IMR-90 (cell line): Measurements from ENCODE around the gene PCNX2. TPM values are rescaled to one million over a fixed set of nuclear protein-coding genes. Genes with fewer than 3 reads are reported as not detected.

ENCODE experiments used
- ATAC-seq: fragments of 200-7000 bp; cut with Tn5 transposase; 2 replicates; pipeline ENCODE4 v1.9.1; 2020; ENCODE audit warnings: low read depth, mild to moderate bottlenecking, moderate library complexity
- BruUV-seq: library from RNA; stranded (reverse); fragments of 400-500 nt; replicated peaks from 2 replicates; lab custom pipeline; 2021; lab: Mats Ljungman, UMichigan
- CTCF ChIA-PET: fragments of 300-600 bp; formaldehyde crosslinking; extraction: SDS; loops from one replicate; lab custom pipeline; 2021; ENCODE audit warnings: antibody characterized with exemption; lab: Yijun Ruan, JAX
- POLR2A ChIA-PET: fragments of 300-600 bp; sonication (Branson Sonifier 250); formaldehyde crosslinking; loops from one replicate; lab custom pipeline; 2022; ENCODE audit warnings: antibody characterized with exemption; ENCODE audit not compliant: unreplicated experiment; lab: Charles Lee
- DNase-seq: peaks from one replicate; pipeline ENCODE4 v3.0.0; 2013
- H2AFZ ChIP-seq: replicated peaks from 2 replicates; pipeline ENCODE3; 2013; ENCODE audit warnings: low read length, mild to moderate bottlenecking; ENCODE audit not compliant: poor library complexity
- H2AK5ac ChIP-seq: 2 replicates; pipeline ENCODE4 v1.6.1; 2013; ENCODE audit warnings: low read depth, low read length, inconsistent platforms
- H2AK9ac ChIP-seq: replicated peaks from 2 replicates; pipeline ENCODE3; 2013; ENCODE audit warnings: mild to moderate bottlenecking, low read depth, low read length, moderate library complexity; ENCODE audit not compliant: poor library complexity
- H2BK120ac ChIP-seq: 2 replicates; pipeline ENCODE4 v1.6.1; 2013; ENCODE audit warnings: low read depth, low read length, inconsistent platforms
- H2BK15ac ChIP-seq: 3 replicates; pipeline ENCODE4 v1.6.1; 2013; ENCODE audit warnings: low read depth, low read length, inconsistent platforms
- H2BK20ac ChIP-seq: 2 replicates; pipeline ENCODE4 v1.6.1; 2013; ENCODE audit warnings: low read depth, mild to moderate bottlenecking, inconsistent platforms, low read length, moderate library complexity
- H2BK5ac ChIP-seq: 2 replicates; pipeline ENCODE4 v1.6.1; 2013; ENCODE audit warnings: mild to moderate bottlenecking, low read depth, low read length, inconsistent platforms; ENCODE audit not compliant: poor library complexity, severe bottlenecking
- H3K14ac ChIP-seq: replicated peaks from 2 replicates; pipeline ENCODE4 v1.6.1; 2013; ENCODE audit warnings: low read depth, low read length, inconsistent platforms
- H3K18ac ChIP-seq: 2 replicates; pipeline ENCODE4 v1.6.1; 2013; ENCODE audit warnings: low read depth, low read length, control low read depth
- H3K23ac ChIP-seq: 2 replicates; pipeline ENCODE4 v1.6.1; 2013; ENCODE audit warnings: low read depth, low read length, inconsistent platforms
- H3K27ac ChIP-seq: 2 replicates; pipeline ENCODE4 v1.5.1; 2013; ENCODE audit warnings: mild to moderate bottlenecking, control low read depth, low read length; ENCODE audit not compliant: insufficient read depth
- H3K27me3 ChIP-seq: 2 replicates; pipeline ENCODE4 v1.6.1; 2013; ENCODE audit warnings: low read length; ENCODE audit not compliant: control insufficient read depth, insufficient read depth
- H3K36me3 ChIP-seq: 2 replicates; pipeline ENCODE4 v1.6.1; 2013; ENCODE audit warnings: low read length, mixed read lengths; ENCODE audit not compliant: control insufficient read depth, insufficient read depth
- H3K4ac ChIP-seq: 2 replicates; pipeline ENCODE4 v1.6.1; 2013; ENCODE audit warnings: low read depth, low read length, inconsistent platforms
- H3K4me1 ChIP-seq: 2 replicates; pipeline ENCODE4 v1.6.1; 2013; ENCODE audit warnings: low read length, mixed read lengths; ENCODE audit not compliant: control insufficient read depth, insufficient read depth
- H3K4me2 ChIP-seq: 2 replicates; pipeline ENCODE4 v1.6.1; 2013; ENCODE audit warnings: low read depth, mild to moderate bottlenecking, control low read depth, low read length, moderate library complexity
- H3K4me3 ChIP-seq: 2 replicates; pipeline ENCODE4 v1.5.1; 2013; ENCODE audit warnings: low read depth, mild to moderate bottlenecking, control low read depth, low read length, moderate library complexity; ENCODE audit not compliant: insufficient read depth
- H3K56ac ChIP-seq: 2 replicates; pipeline ENCODE4 v1.6.1; 2013; ENCODE audit warnings: low read length, inconsistent platforms; ENCODE audit not compliant: insufficient read depth; ENCODE audit errors: extremely low read depth
- H3K79me1 ChIP-seq, 2 experiments: 2 replicates each; pipeline ENCODE4 v1.6.1; 2013; ENCODE audit warnings: low read length in 2 of 2, inconsistent platforms in 1 of 2, low read depth in 1 of 2
- H3K9ac ChIP-seq: 2 replicates; pipeline ENCODE4 v1.6.1; 2013; ENCODE audit warnings: low read depth, low read length, control low read depth
- H3K9me1 ChIP-seq: 2 replicates; pipeline ENCODE4 v1.6.1; 2013; ENCODE audit warnings: low read length, inconsistent platforms; ENCODE audit not compliant: insufficient read depth
- H3K9me3 ChIP-seq: 2 replicates; pipeline ENCODE4 v1.6.1; 2013; ENCODE audit warnings: low read length; ENCODE audit not compliant: control insufficient read depth, insufficient read depth
- H4K20me1 ChIP-seq: 2 replicates; pipeline ENCODE4 v1.6.1; 2013; ENCODE audit warnings: low read length, inconsistent platforms; ENCODE audit not compliant: insufficient read depth
- H4K5ac ChIP-seq: 2 replicates; pipeline ENCODE4 v1.6.1; 2013; ENCODE audit warnings: mild to moderate bottlenecking, low read depth, low read length, control low read depth
- H4K8ac ChIP-seq, 2 experiments: 2 replicates each; pipeline ENCODE4 v1.6.1; 2013; ENCODE audit warnings: low read depth in 2 of 2, low read length in 2 of 2, control low read depth in 1 of 2, inconsistent platforms in 1 of 2
- H4K91ac ChIP-seq: 2 replicates; pipeline ENCODE4 v1.6.1; 2013; ENCODE audit warnings: low read depth, low read length, inconsistent platforms; ENCODE audit not compliant: insufficient read depth
- BHLHE40 ChIP-seq: fragments of 150-350 bp; IDR thresholded peaks from 2 replicates; pipeline ENCODE4 v1.6.1; 2016; ENCODE audit warnings: mild to moderate bottlenecking, low read depth, low read length
- CEBPB ChIP-seq: IDR thresholded peaks from 2 replicates; pipeline ENCODE4 v1.6.1; 2012; ENCODE audit warnings: low read depth, low read length, improper control_type of control experiment
- CHD1 ChIP-seq: IDR thresholded peaks from 2 replicates; pipeline ENCODE4 v1.6.1; 2012; ENCODE audit warnings: low read depth, low read length, improper control_type of control experiment
- CTCF ChIP-seq: conservative IDR thresholded peaks from 2 replicates; pipeline ENCODE4 v1.5.1; 2012; ENCODE audit warnings: mild to moderate bottlenecking, low read depth, low read length, improper control_type of control experiment
- FOS ChIP-seq: fragments of 150-350 bp; IDR thresholded peaks from 2 replicates; pipeline ENCODE4 v1.6.1; 2016; ENCODE audit warnings: low read depth, low read length
- MAFK ChIP-seq: IDR thresholded peaks from 2 replicates; pipeline ENCODE4 v1.6.1; 2012; ENCODE audit warnings: low read depth, low read length, improper control_type of control experiment
- MAZ ChIP-seq: IDR thresholded peaks from 2 replicates; pipeline ENCODE4 v1.6.1; 2012; ENCODE audit warnings: low read depth, mild to moderate bottlenecking, low read length, improper control_type of control experiment, moderate library complexity, borderline replicate concordance
- POLR2A ChIP-seq: IDR thresholded peaks from 2 replicates; pipeline ENCODE4 v1.6.1; 2012; ENCODE audit warnings: mild to moderate bottlenecking, low read depth, low read length
- RAD21 ChIP-seq: IDR thresholded peaks from 2 replicates; pipeline ENCODE4 v1.6.1; 2012; ENCODE audit warnings: low read length, improper control_type of control experiment
- RCOR1 ChIP-seq: IDR thresholded peaks from 2 replicates; pipeline ENCODE4 v1.6.1; 2012; ENCODE audit warnings: mild to moderate bottlenecking, low read length, improper control_type of control experiment; ENCODE audit not compliant: insufficient replicate concordance
- WGBS, 2 experiments: methylation state at CpG; one replicate each; pipeline versions ENCODE4 v1.1.5 to v1.1.7; 2013; ENCODE audit warnings: missing lambda C conversion rate in 2 of 2; ENCODE audit not compliant: insufficient read length in 1 of 2; ENCODE audit errors: extremely low coverage in 2 of 2; 5-methylcytosine and 5-hydroxymethylcytosine counted together
- dilution Hi-C: fragments of 300-500 bp; cut with HindIII; formaldehyde crosslinking; loops from one replicate; pipeline ENCODE4 v1.14.3; 2018; ENCODE audit warnings: low sequenced_read_pairs; ENCODE audit not compliant: unreplicated experiment
- in situ Hi-C: fragments of 300-500 bp; cut with MboI; formaldehyde crosslinking; loops from 3 replicates; pipeline ENCODE4 v1.14.3; 2019; ENCODE audit warnings: low sequenced_read_pairs, inconsistent platforms, mixed read lengths
- intact Hi-C: fragments of 100-400 bp; cut with micrococcal nuclease; formaldehyde crosslinking; loops from 2 replicates; pipeline ENCODE4 v1.10.0; 2022
- polyA plus RNA-seq, 3 experiments: library from polyadenylated mRNA; depleted of rRNA; stranded (reverse); fragments of >200 nt; gene quantifications; 2 replicates each; pipeline ENCODE4 v1.2.3, GENCODE V29; 2012; ENCODE audit warnings: low replicate concordance in 1 of 3
- total RNA-seq: library from RNA; depleted of rRNA; stranded (reverse); fragments of >200 nt; gene quantifications from 2 replicates; pipeline ENCODE4 v1.2.3, GENCODE V29; 2012
- TF ChIP-seq, protein P1 (sequence below): fragments of 150-350 bp; IDR thresholded peaks from 2 replicates; pipeline ENCODE4 v1.6.1; 2016; ENCODE audit warnings: low read depth, mild to moderate bottlenecking, low read length, moderate library complexity, borderline replicate concordance

Gene PCNX2
- total and polyA plus RNA-seq, 2 of the 4 experiments (the other 2 are of a cell fraction): 15.9 to 22.6 TPM

DNA sequence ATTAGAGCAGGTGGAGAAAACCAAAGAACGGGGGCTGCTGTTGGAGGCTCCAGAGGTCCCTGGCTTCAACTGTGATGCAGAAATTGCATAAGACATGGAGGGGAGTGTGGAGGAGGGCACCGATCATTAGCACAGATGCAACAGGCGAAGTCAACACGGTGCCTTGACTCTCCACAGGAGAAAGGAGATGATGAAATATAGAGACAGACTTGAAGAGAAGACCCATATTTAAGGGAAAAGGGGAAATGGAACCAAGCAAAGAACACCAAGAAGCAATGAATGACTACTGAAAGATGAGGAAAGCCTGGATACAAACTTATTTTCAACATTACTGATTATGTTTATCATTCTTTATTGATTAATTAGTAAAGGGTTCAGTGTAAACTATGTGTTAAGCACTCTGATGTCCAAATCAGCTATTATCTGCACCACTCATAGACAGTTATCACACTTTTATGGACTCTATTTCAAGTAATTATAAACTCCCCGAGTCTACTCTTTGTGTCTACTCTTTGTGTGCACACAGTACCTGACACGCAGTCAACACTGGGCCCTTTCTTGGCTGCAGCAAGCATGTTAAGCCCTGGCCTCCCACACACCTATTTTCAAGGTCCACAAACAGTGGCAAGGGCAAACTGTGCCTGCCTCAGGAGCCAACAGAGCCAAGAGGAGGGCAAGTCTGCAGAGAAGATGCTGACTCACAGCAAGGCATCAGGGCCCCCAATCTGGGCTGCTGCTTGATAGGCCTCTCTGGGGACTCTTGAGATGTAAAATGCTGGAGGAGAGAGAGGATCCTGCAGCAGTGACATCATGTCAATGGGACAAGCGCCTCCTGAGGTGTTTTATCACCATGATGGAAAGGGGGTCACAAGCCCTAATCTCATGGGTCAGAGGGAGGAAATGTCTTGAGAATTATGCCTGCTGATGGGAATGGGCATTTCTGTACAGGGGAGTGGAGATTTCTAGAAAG is 17.6 kb downstream of the PCNX2 start:
- Histone ChIP-seq H3K18ac (no peak overlapping the region), H2BK15ac (no peak overlapping the region), H3K4me3 (no peak overlapping the region), H2AK9ac (no peak overlapping the region), H2AK5ac (no peak overlapping the region), H3K4me2 (no peak overlapping the region), H3K9me1 (no peaks in the 10 kb centered on the region; the same call in 1 of the 2 replicates), H2BK5ac (no peak overlapping the region), H4K8ac (no peak overlapping the region), H3K27ac (no peak overlapping the region), H2BK20ac (no peak overlapping the region), H3K9me3 (no peaks in the 10 kb centered on the region), H3K9ac (no peak overlapping the region), H3K23ac (no peak overlapping the region), H3K27me3 (no peaks in the 10 kb centered on the region), H3K79me1 (peaks cover 15 to 44% of the 10 kb centered on the region in 2 experiments; a peak in 3 of 4 replicates), H4K91ac (no peak overlapping the region), H4K5ac (no peak overlapping the region), H3K14ac (no peak overlapping the region), H3K4me1 (no peaks in the 10 kb centered on the region), H3K4ac (no peak overlapping the region), H2AFZ (no peak overlapping the region), H3K36me3 (no peaks in the 10 kb centered on the region; the same call in 1 of the 2 replicates), H3K56ac (no peak overlapping the region), H4K20me1 (peaks cover 11% of the 10 kb centered on the region; the same call in 1 of the 2 replicates), H2BK120ac (no peak overlapping the region)
- in situ Hi-C loops (no loop called here), dilution Hi-C loops (no loop called here), intact Hi-C loops (no loop called here)
- WGBS, 2 experiments: 96% methylated on average over 4 of the region's 7 CpGs; no CpG with 5 or more reads in 1 of the 2 experiments
- ChIA-PET POLR2A (no interaction called here), CTCF (no interaction called here)
- BruUV-seq: no TSS peak
- TF ChIP-seq CEBPB (no peak), MAFK (no peak), FOS (no peak), BHLHE40 (no peak), POLR2A (no peak), MAZ (no peak), RCOR1 (no peak), RAD21 (no peak), CHD1 (no peak), CTCF (no peak)
- TF ChIP-seq, protein P1, sequence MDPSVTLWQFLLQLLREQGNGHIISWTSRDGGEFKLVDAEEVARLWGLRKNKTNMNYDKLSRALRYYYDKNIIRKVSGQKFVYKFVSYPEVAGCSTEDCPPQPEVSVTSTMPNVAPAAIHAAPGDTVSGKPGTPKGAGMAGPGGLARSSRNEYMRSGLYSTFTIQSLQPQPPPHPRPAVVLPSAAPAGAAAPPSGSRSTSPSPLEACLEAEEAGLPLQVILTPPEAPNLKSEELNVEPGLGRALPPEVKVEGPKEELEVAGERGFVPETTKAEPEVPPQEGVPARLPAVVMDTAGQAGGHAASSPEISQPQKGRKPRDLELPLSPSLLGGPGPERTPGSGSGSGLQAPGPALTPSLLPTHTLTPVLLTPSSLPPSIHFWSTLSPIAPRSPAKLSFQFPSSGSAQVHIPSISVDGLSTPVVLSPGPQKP: no peak
- DNase-seq: no peak
- no peak for ATAC-seq
